Suprapubic skin (tissue), 4 donors: ENCODE data around the gene DNAH11. TPM values are rescaled to one million over a fixed set of nuclear protein-coding genes. Genes with fewer than 3 reads are reported as not detected.

ENCODE experiments used
- DNase-seq, 2 donors: peaks; one replicate each; pipeline ENCODE4 v3.0.0-alpha.2; 2019; ENCODE audit warnings: low spot score in 2 of 2
- H3K27ac ChIP-seq: fragments of 200-600 bp; sonication (generic); one replicate; pipeline ENCODE4 v1.5.1; 2019
- H3K27me3 ChIP-seq: fragments of 200-600 bp; sonication (generic); one replicate; pipeline ENCODE4 v1.5.1; 2019
- H3K36me3 ChIP-seq: fragments of 200-600 bp; sonication (generic); one replicate; pipeline ENCODE4 v1.5.1; 2019
- H3K4me1 ChIP-seq: fragments of 200-600 bp; sonication (generic); one replicate; pipeline ENCODE4 v1.5.1; 2019
- H3K4me3 ChIP-seq: fragments of 200-600 bp; sonication (generic); one replicate; pipeline ENCODE4 v1.5.1; 2019; ENCODE audit warnings: mild to moderate bottlenecking
- H3K9me3 ChIP-seq: fragments of 200-600 bp; sonication (generic); one replicate; pipeline ENCODE4 v1.5.1; 2019
- CTCF ChIP-seq, 2 donors: fragments of 200-600 bp in 1 of 2; fragments of 450-650 bp in 1 of 2; sonication (generic) in 1 of 2; IDR thresholded peaks; one replicate each; pipeline ENCODE4 v1.5.1; 2016 to 2019; ENCODE audit warnings: antibody characterized with exemption in 2 of 2, mild to moderate bottlenecking in 1 of 2, moderate library complexity in 1 of 2
- EP300 ChIP-seq: sonication (generic); formaldehyde crosslinking; IDR thresholded peaks from one replicate; pipeline ENCODE4 v1.6.1; 2017; ENCODE audit warnings: antibody characterized with exemption
- POLR2A ChIP-seq, 2 donors: fragments of 450-650 bp; IDR thresholded peaks; one replicate each; pipeline ENCODE4 v1.6.1; 2017; ENCODE audit warnings: antibody characterized with exemption in 2 of 2, mild to moderate bottlenecking in 2 of 2, moderate library complexity in 2 of 2
- POLR2AphosphoS5 ChIP-seq, 3 donors: sonication (generic); formaldehyde crosslinking; IDR thresholded peaks; one replicate each; pipeline ENCODE4 v1.6.1; 2017; ENCODE audit warnings: antibody characterized with exemption in 3 of 3
- WGBS: methylation state at CpG from one replicate; pipeline ENCODE4 v1.1.5; 2018; 5-methylcytosine and 5-hydroxymethylcytosine counted together
- total RNA-seq, 4 donors: library from RNA; depleted of rRNA; stranded (reverse); fragments of >200 nt; gene quantifications; one replicate each; pipeline ENCODE4 v1.1.0, GENCODE V29; 2016

The DNAH11 gene
- total RNA-seq, 4 donors from 2014 or later: 0.57 to 48.3 (median 1.8) TPM

GRCh38 chr7:21733837-21734236 lies 191.0 kb downstream of the DNAH11 start:
- Histone ChIP-seq H3K27me3 (no peaks in the 10 kb centered on the region), H3K36me3 (no peaks in the 10 kb centered on the region), H3K9me3 (no peaks in the 10 kb centered on the region), H3K4me3 (no peak overlapping the region), H3K4me1 (no peaks in the 10 kb centered on the region), H3K27ac (no peak overlapping the region)
- WGBS: 85% methylated on average over 5 of the region's 5 CpGs
- TF ChIP-seq EP300 (no peak), POLR2AphosphoS5 (IDR thresholded peaks at IDR 0.05) (no peak), POLR2A (IDR thresholded peaks at IDR 0.05) (no peak), CTCF (IDR thresholded peaks at IDR 0.05) (no peak)
- no peak for DNase-seq

GRCh38 chr7:21743493-21743892 lies 200.7 kb downstream of the DNAH11 start:
- no peak for TF ChIP-seq POLR2A (IDR thresholded peaks at IDR 0.05)
- TF ChIP-seq POLR2AphosphoS5 (IDR thresholded peaks at IDR 0.05): no peak
- no peak for TF ChIP-seq EP300
- no peak for TF ChIP-seq CTCF (IDR thresholded peaks at IDR 0.05)

GRCh38 chr7:21746949-21747348 lies 204.1 kb downstream of the DNAH11 start:
- Histone ChIP-seq H3K4me1 (no peaks in the 10 kb centered on the region), H3K4me3 (no peak overlapping the region), H3K27ac (no peak overlapping the region), H3K36me3 (no peaks in the 10 kb centered on the region), H3K27me3 (no peaks in the 10 kb centered on the region), H3K9me3 (no peaks in the 10 kb centered on the region)
- no peak for DNase-seq
- TF ChIP-seq EP300 (no peak), POLR2AphosphoS5 (IDR thresholded peaks at IDR 0.05) (no peak), CTCF (IDR thresholded peaks at IDR 0.05) (no peak), POLR2A (IDR thresholded peaks at IDR 0.05) (no peak)
- WGBS: 41% methylated on average over 1 of the region's 1 CpG

More at GRCh38 chr7:21743493-21743892, 200.7 kb downstream of the DNAH11 start:
- no peak for DNase-seq
- Histone ChIP-seq H3K9me3 (no peaks in the 10 kb centered on the region), H3K36me3 (no peaks in the 10 kb centered on the region), H3K4me1 (no peaks in the 10 kb centered on the region), H3K4me3 (no peak overlapping the region), H3K27me3 (no peaks in the 10 kb centered on the region), H3K27ac (no peak overlapping the region)
- WGBS: 64% methylated on average over 6 of the region's 6 CpGs

- Histone ChIP-seq H3K4me3 (no peak overlapping the region), H3K27me3 (no peaks in the 10 kb centered on the region), H3K36me3 (no peaks in the 10 kb centered on the region), H3K27ac (no peak overlapping the region), H3K4me1 (no peaks in the 10 kb centered on the region), H3K9me3 (no peaks in the 10 kb centered on the region)
- WGBS: 85% methylated on average over 2 of the region's 2 CpGs
- TF ChIP-seq CTCF (IDR thresholded peaks at IDR 0.05): no peak
- TF ChIP-seq EP300: no peak
- TF ChIP-seq POLR2AphosphoS5 (IDR thresholded peaks at IDR 0.05): no peak
- TF ChIP-seq POLR2A (IDR thresholded peaks at IDR 0.05): no peak
- DNase-seq: no peak
These were observed 205.0 kb downstream of the DNAH11 start for GRCh38 chr7:21747806-21748205.

DNA sequence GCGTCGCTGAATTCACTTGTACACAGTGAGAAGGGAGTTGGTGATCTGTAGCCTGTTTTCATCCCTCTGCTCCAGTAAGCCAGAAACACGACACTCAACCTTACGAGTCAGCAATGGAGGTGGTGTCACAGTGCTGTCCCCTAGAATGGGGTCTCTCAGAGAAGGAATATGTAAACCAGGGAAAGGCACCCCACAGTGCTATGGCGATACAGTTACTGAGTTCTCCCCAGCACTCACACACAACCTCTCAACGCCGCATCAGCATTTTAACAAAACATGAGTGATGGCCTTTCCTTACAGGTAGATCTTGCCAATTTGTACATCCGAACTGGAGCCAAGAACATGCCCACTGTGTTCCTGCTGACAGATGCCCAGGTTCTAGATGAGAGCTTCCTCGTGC lies 206.5 kb downstream of the DNAH11 start:
- no peaks in the 10 kb centered on the region for H3K9me3 ChIP-seq
- H3K27ac ChIP-seq: no peak overlapping the region
- no peak for DNase-seq
- 75% methylated on average over 9 of the region's 9 CpGs for WGBS
- TF ChIP-seq POLR2A (IDR thresholded peaks at IDR 0.05): no peak
- no peak for TF ChIP-seq EP300
- no peak for TF ChIP-seq POLR2AphosphoS5 (IDR thresholded peaks at IDR 0.05)
- TF ChIP-seq CTCF (IDR thresholded peaks at IDR 0.05): no peak
- H3K36me3 ChIP-seq: no peaks in the 10 kb centered on the region
- H3K27me3 ChIP-seq: no peaks in the 10 kb centered on the region
- H3K4me3 ChIP-seq: no peak overlapping the region
- H3K4me1 ChIP-seq: no peaks in the 10 kb centered on the region
